Measurements from ENCODE around the gene MED17. TPM values are rescaled to one million over a fixed set of nuclear protein-coding genes. Genes with fewer than 3 reads are reported as not detected.

Gene MED17
- total and polyA plus RNA-seq, 3 experiments from 2014 or later: 25.1 to 42.8 (median 39.4) TPM

DNA sequence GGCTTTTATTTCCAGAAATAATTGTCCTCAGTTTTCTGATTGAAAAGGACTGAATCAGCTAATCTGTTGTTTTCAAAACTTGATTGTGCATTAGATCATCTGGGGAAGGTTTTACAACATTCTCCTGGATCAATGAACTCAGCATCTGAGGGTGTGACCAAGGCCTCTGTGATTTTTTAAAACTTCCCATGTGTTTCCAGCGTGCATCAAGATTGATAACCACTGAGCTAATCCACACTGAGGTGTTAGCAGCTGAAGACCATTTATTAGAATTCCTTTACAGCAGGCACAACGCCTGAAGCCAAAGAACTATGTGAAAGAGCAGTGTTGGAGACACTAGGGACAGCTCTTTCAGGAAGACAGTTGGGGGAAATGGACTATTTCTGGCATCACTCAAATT lies 56.1 kb downstream of the MED17 start:
- CTCF ChIA-PET: no interaction called here
- Mint-ChIP-seq H3K36me3 (no peaks in the 10 kb centered on the region), H3K4me1 (no peaks in the 10 kb centered on the region)

DNA sequence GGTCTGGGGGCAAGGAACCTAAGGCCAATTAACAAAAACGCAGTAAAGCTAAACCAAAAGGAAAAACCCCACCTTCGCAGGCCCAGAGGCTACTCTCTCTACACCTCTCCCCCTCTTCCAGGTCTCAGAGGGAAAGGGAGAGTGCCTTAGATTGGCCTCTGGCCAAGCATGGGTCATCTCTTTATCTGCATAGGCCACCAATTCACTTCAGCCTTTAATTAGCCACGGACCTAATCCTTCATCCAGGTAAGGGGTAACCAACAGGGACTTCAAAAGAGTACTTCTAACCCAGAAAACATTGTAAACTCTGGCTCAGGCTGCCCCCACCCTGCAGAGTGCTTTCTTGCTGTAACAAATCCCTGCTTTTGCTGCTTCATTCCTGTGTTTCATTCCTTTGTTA lies 56.9 kb downstream of the MED17 start:
- DNase-seq: no peak
- peak overlapping the region in 1 of 8 donors; percentile 12 for H3K27ac Mint-ChIP-seq
- Histone ChIP-seq H3K36me3 (ENCODE audit: insufficient read depth, low read length) (no peaks in the 10 kb centered on the region), H3K27ac (ENCODE audit: low read depth, low read length) (no peak overlapping the region), H3K27me3 (ENCODE audit: insufficient read depth, low read length, poor library complexity, severe bottlenecking) (no peaks in the 10 kb centered on the region), H3K9me3 (ENCODE audit: low read length) (no peaks in the 10 kb centered on the region), H3K4me1 (ENCODE audit: insufficient read depth, low read length) (no peaks in the 10 kb centered on the region), H3K4me3 (ENCODE audit: low read length) (no peak overlapping the region)
- H3K27me3 Mint-ChIP-seq: no peaks in the 10 kb centered on the region
- POLR2A ChIA-PET: no interaction called here
- H3K9me3 Mint-ChIP-seq: no peaks in the 10 kb centered on the region
- H3K4me1 Mint-ChIP-seq: no peaks in the 10 kb centered on the region
- no peak overlapping the region for H3K4me3 Mint-ChIP-seq
- no peaks in the 10 kb centered on the region for H3K36me3 Mint-ChIP-seq
- CTCF ChIA-PET: no interaction called here

More for the DNA sequence above, 56.1 kb downstream of the MED17 start:
- Histone ChIP-seq H3K27ac (ENCODE audit: low read depth, low read length) (no peak overlapping the region), H3K9me3 (ENCODE audit: low read length) (no peaks in the 10 kb centered on the region), H3K4me1 (ENCODE audit: insufficient read depth, low read length) (no peaks in the 10 kb centered on the region), H3K27me3 (ENCODE audit: insufficient read depth, low read length, poor library complexity, severe bottlenecking) (no peaks in the 10 kb centered on the region), H3K4me3 (ENCODE audit: low read length) (no peak overlapping the region), H3K36me3 (ENCODE audit: insufficient read depth, low read length) (no peaks in the 10 kb centered on the region)
- POLR2A ChIA-PET: no interaction called here
- Mint-ChIP-seq H3K9me3 (no peaks in the 10 kb centered on the region), H3K4me3 (no peak overlapping the region), H3K27ac (no peak overlapping the region), H3K27me3 (no peaks in the 10 kb centered on the region)
- no peak for DNase-seq

DNA sequence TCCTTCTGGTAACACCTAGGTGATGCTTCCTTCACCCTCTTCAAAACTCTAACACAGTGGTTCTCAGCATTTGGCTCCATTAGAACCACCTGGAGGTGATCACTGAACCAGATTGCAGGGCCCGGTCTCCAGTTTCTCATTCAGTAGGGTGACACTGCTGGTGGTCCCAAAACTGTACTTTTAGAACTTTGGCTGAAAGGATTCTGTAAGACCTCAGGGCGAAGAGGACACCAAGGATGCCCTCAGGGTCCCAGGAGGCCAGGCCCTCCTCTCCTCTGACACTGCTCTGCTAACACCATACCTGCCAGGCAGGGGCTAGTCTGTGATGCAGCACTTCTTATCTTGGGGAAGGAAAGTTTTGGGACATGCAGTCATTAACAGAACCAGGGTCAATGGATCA lies 57.4 kb downstream of the MED17 start:
- no peaks in the 10 kb centered on the region for H3K36me3 Mint-ChIP-seq
- no peak overlapping the region for H3K27ac ChIP-seq (ENCODE audit: low read depth, low read length)
- H3K36me3 ChIP-seq (ENCODE audit: insufficient read depth, low read length): no peaks in the 10 kb centered on the region
- ChIA-PET CTCF (no interaction called here), POLR2A (no interaction called here)
- no peak overlapping the region for H3K4me3 Mint-ChIP-seq
- no peak for DNase-seq
- no peaks in the 10 kb centered on the region for H3K4me1 Mint-ChIP-seq
- H3K9me3 ChIP-seq (ENCODE audit: low read length): no peaks in the 10 kb centered on the region
- H3K4me3 ChIP-seq (ENCODE audit: low read length): no peak overlapping the region
- no peaks in the 10 kb centered on the region for H3K4me1 ChIP-seq (ENCODE audit: insufficient read depth, low read length)
- no peaks in the 10 kb centered on the region for H3K9me3 Mint-ChIP-seq
- no peaks in the 10 kb centered on the region for H3K27me3 Mint-ChIP-seq
- H3K27me3 ChIP-seq (ENCODE audit: insufficient read depth, low read length, poor library complexity, severe bottlenecking): no peaks in the 10 kb centered on the region
- H3K27ac Mint-ChIP-seq: peak overlapping the region in 1 of 8 donors; percentile 12

DNA sequence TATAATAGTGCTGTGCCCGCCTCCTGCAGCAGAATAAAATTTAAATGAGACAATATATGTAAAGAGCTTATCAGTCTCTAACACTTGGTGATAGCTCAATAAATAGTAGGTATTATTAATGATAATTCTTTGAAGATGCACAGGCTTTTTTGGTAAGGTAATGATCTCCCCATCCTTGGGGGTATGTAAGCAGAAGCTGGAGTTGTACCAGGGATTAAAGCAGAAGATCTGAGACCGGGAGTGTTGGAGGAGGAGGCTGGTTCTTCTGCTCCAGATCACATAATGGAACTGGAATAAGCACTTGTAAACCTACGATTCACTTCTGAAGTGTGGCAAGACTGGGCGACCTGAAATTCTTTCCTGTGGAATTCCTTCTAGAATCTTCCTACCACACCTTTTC lies 58.0 kb downstream of the MED17 start:
- Mint-ChIP-seq H3K27me3 (no peaks in the 10 kb centered on the region), H3K4me3 (no peak overlapping the region), H3K4me1 (no peaks in the 10 kb centered on the region), H3K36me3 (no peaks in the 10 kb centered on the region), H3K27ac (no peak overlapping the region), H3K9me3 (no peaks in the 10 kb centered on the region)
- H3K4me1 ChIP-seq (ENCODE audit: insufficient read depth, low read length): no peaks in the 10 kb centered on the region
- H3K27me3 ChIP-seq (ENCODE audit: insufficient read depth, low read length, poor library complexity, severe bottlenecking): no peaks in the 10 kb centered on the region
- no peak for DNase-seq
- no peaks in the 10 kb centered on the region for H3K36me3 ChIP-seq (ENCODE audit: insufficient read depth, low read length)
- H3K9me3 ChIP-seq (ENCODE audit: low read length): no peaks in the 10 kb centered on the region
- H3K27ac ChIP-seq (ENCODE audit: low read depth, low read length): no peak overlapping the region
- ChIA-PET POLR2A (no interaction called here), CTCF (no interaction called here)
- no peak overlapping the region for H3K4me3 ChIP-seq (ENCODE audit: low read length)

DNA sequence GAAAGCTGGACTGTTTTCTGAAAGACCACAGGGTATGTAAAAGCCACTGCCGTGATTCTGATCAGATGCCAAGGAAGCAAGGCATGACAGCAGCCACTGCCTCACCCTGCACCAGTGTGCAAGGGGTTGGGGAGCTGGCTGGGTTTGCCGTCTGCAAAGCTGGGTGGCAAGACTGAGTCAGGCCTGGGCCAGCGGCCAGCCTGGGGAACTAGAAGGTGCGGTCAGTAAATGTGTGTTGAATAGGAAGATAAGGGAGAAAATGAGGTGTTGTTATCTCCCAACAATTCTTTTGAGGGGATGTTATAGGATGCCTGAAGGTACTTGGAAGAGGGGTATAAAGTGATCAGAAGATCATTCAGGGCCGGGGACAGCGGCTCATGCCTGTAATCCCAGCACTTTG lies 58.4 kb downstream of the MED17 start:
- CTCF ChIA-PET: no interaction called here

DNA sequence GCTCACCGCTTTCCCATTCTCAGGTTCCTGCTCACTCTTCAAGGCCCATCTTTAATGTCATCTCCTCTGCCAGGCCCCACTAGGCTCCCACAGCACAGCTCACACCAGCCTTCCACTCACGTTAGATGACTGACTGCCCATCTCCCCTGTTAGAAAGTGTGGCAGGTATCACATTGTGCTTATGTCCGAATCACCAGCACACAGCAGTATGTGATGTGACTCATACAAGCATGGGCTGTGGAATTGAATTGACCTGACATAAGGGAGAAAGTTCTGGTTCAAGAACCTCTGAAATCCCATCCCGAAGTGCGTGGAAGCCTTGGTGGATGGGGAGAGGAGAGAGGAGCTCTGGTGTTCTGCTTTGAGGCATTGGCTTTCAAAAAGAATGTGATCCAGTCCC lies 59.8 kb downstream of the MED17 start:
- no peak for DNase-seq
- H3K4me3 ChIP-seq (ENCODE audit: low read length): no peak overlapping the region
- POLR2A ChIA-PET: no interaction called here
- no peaks in the 10 kb centered on the region for H3K36me3 Mint-ChIP-seq
- no peaks in the 10 kb centered on the region for H3K4me1 Mint-ChIP-seq
- H3K27ac ChIP-seq (ENCODE audit: low read depth, low read length): no peak overlapping the region
- H3K27me3 Mint-ChIP-seq: peaks cover 5 to 14% of the 10 kb centered on the region in 2 donors
- H3K4me3 Mint-ChIP-seq: no peak overlapping the region
- H3K27ac Mint-ChIP-seq: peak overlapping the region in 1 of 8 donors; percentile 17
- no peaks in the 10 kb centered on the region for H3K36me3 ChIP-seq (ENCODE audit: insufficient read depth, low read length)
- no peaks in the 10 kb centered on the region for H3K27me3 ChIP-seq (ENCODE audit: insufficient read depth, low read length, poor library complexity, severe bottlenecking)
- H3K4me1 ChIP-seq (ENCODE audit: insufficient read depth, low read length): no peaks in the 10 kb centered on the region
- no peaks in the 10 kb centered on the region for H3K9me3 ChIP-seq (ENCODE audit: low read length)
- no peaks in the 10 kb centered on the region for H3K9me3 Mint-ChIP-seq
- CTCF ChIA-PET: no interaction called here

More for the DNA sequence above, 58.4 kb downstream of the MED17 start:
- Histone ChIP-seq H3K36me3 (ENCODE audit: insufficient read depth, low read length) (no peaks in the 10 kb centered on the region), H3K4me1 (ENCODE audit: insufficient read depth, low read length) (no peaks in the 10 kb centered on the region), H3K27ac (ENCODE audit: low read depth, low read length) (no peak overlapping the region), H3K4me3 (ENCODE audit: low read length) (no peak overlapping the region), H3K27me3 (ENCODE audit: insufficient read depth, low read length, poor library complexity, severe bottlenecking) (no peaks in the 10 kb centered on the region), H3K9me3 (ENCODE audit: low read length) (no peaks in the 10 kb centered on the region)
- Mint-ChIP-seq H3K36me3 (no peaks in the 10 kb centered on the region), H3K4me1 (no peaks in the 10 kb centered on the region), H3K9me3 (no peaks in the 10 kb centered on the region), H3K4me3 (no peak overlapping the region), H3K27me3 (peaks cover 0 to 3% of the 10 kb centered on the region in 2 donors), H3K27ac (no peak overlapping the region)
- no peak for DNase-seq
- POLR2A ChIA-PET: no interaction called here

DNA sequence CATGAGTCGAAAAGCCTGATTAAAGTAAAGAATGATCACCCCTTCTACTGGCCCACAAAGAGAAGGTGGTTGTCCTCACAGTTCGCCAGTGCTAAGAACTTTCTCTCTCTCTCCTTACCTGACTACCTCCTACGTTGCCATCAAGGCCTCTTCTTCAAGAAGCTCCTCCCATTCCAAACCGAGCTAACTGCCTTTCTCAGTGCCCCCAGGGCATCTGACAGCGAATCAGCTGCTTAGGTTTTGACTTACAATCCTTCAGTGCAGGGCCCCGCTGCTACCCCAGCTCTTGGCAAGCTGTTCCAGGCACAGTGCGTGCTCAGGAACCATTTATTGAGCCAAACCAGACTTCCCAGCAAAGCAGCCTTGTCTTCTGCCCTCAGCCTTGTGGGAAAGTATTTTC lies 60.5 kb downstream of the MED17 start:
- Mint-ChIP-seq H3K9me3 (no peaks in the 10 kb centered on the region), H3K27ac (no peak overlapping the region), H3K4me3 (no peak overlapping the region), H3K4me1 (peaks cover 0 to 3% (median 2%) of the 10 kb centered on the region in 3 donors), H3K36me3 (peaks cover 0 to 3% (median 0%) of the 10 kb centered on the region in 3 donors), H3K27me3 (peaks cover 8 to 21% of the 10 kb centered on the region in 2 donors)
- no peaks in the 10 kb centered on the region for H3K9me3 ChIP-seq (ENCODE audit: low read length)
- no peaks in the 10 kb centered on the region for H3K36me3 ChIP-seq (ENCODE audit: insufficient read depth, low read length)
- no peaks in the 10 kb centered on the region for H3K4me1 ChIP-seq (ENCODE audit: insufficient read depth, low read length)
- ChIA-PET CTCF (no interaction called here), POLR2A (no interaction called here)
- no peak overlapping the region for H3K4me3 ChIP-seq (ENCODE audit: low read length)
- DNase-seq: no peak
- no peak overlapping the region for H3K27ac ChIP-seq (ENCODE audit: low read depth, low read length)
- no peaks in the 10 kb centered on the region for H3K27me3 ChIP-seq (ENCODE audit: insufficient read depth, low read length, poor library complexity, severe bottlenecking)

DNA sequence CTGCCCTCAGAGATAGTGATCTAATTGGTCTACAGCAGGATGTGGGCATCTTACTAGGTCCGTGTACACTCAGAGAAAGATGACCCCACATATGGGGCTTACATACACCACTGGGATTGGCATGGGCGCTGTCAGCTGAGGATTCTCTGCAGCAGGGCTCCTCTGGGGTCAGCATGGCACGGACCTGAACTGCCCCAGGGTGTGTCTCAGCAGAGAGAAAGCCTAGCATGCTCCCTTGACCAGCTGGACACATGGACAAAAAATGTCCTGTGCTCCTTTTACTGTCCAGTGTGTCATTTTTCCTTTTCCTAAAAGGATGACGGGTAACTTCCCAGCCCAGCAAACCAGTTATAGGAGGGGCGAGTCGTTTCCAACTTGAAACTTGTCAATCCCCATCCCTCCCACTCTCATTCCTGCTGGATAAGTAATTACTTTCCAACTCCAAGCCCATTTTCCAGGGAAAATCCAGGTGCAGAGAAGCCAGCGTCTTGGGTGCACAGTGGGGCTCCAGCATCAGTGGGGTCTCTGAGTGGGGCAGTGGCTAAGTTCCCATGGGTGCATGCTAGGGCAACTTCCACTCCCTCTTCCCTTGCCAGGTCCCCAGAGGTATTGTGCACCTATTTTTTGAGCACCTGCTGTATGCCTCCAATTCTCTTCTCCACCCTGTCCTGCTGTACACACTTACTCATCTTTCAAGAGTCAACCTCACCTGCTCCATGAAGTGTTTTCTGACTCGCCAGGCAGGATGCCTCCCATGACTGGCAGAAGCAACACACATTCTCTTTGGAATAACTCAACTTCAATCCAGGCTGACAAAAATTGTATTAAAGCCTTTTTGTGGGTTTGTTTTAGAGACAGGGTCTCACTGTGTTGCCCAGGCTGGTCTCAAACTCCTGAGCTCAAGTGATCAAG lies 61.4 kb downstream of the MED17 start:
- no peaks in the 10 kb centered on the region for H3K4me1 ChIP-seq (ENCODE audit: insufficient read depth, low read length)
- CTCF ChIA-PET: no interaction called here
- no peak overlapping the region for H3K27ac ChIP-seq (ENCODE audit: low read depth, low read length)
- no peak overlapping the region for H3K4me3 ChIP-seq (ENCODE audit: low read length)
- DNase-seq: no peak
- H3K9me3 ChIP-seq (ENCODE audit: low read length): no peaks in the 10 kb centered on the region
- Mint-ChIP-seq H3K27me3 (peaks cover 11 to 23% of the 10 kb centered on the region in 2 donors), H3K27ac (no peak overlapping the region), H3K4me3 (no peak overlapping the region), H3K36me3 (peaks cover 0 to 4% (median 0%) of the 10 kb centered on the region in 3 donors), H3K4me1 (peaks cover 0 to 5% (median 3%) of the 10 kb centered on the region in 3 donors), H3K9me3 (no peaks in the 10 kb centered on the region)
- POLR2A ChIA-PET: no interaction called here
- H3K27me3 ChIP-seq (ENCODE audit: insufficient read depth, low read length, poor library complexity, severe bottlenecking): no peaks in the 10 kb centered on the region
- H3K36me3 ChIP-seq (ENCODE audit: insufficient read depth, low read length): no peaks in the 10 kb centered on the region
